ENCODE results near the gene TMEM163. TPM values are rescaled to one million over a fixed set of nuclear protein-coding genes. Genes with fewer than 3 reads are reported as not detected.
A peak's percentile ranks its signal among the peaks of the same experiment; 100 is the strongest.

Gene TMEM163
- total and polyA plus RNA-seq, 2 of the 13 experiments (the other 11 are each of a cell fraction or from before 2014, with no cell fraction given), result 0.05 TPM; not detected in 1

- Histone ChIP-seq H3K4me2 (ENCODE audit: low read depth, low read length) (no peak overlapping the region), H3K79me2 (ENCODE audit: insufficient read depth, low read length) (peaks cover 63% of the 10 kb centered on the region), H2AFZ (ENCODE audit: low read length) (no peak overlapping the region), H3K9me3 (ENCODE audit: low read length) (no peaks in the 10 kb centered on the region), H3K36me3 (replicated peaks in 1 of 2; ENCODE audit: control insufficient read depth in 1 of 2, insufficient read depth in 2 of 2, low read length in 2 of 2) (peaks cover 58 to 99% of the 10 kb centered on the region in 2 experiments), H4K20me1 (ENCODE audit: insufficient read depth, low read length) (no peaks in the 10 kb centered on the region), H3K27ac (ENCODE audit: extremely low read length, insufficient read depth, low read length) (no peak overlapping the region), H3K27me3 (ENCODE audit: control insufficient read depth in 1 of 2, insufficient read depth in 2 of 2, low read length in 2 of 2) (no peaks in the 10 kb centered on the region), H3K4me3 (replicated peaks in 1 of 3; ENCODE audit: insufficient read depth in 1 of 3, low read depth in 2 of 3, low read length in 3 of 3) (no peak overlapping the region), H3K9ac (ENCODE audit: insufficient read depth, low read depth, low read length) (no peak overlapping the region), H3K4me1 (ENCODE audit: insufficient read depth, low read length) (peaks cover 25% of the 10 kb centered on the region)
- FAIRE-seq, result no peak
- BruUV-seq (replicated peaks), result no TSS peak
- in situ Hi-C loops (cut with HindIII; ENCODE audit: extremely low pct_ligation_motif_present, low pct_unique_long_range_greater_than_20kb), result no loop called here
- intact Hi-C loops (cut with micrococcal nuclease; ENCODE audit: unreplicated experiment), result no loop called here
- ChIA-PET POLR2A (interaction anchor here (1.1 to 2.5 kb wide), 3 partner anchors 8 to 24 kb away, joined by 3 to 18 read pairs (median 4); no protein-coding TSS in a partner anchor), CTCF (ENCODE audit: low intra/inter-chr PET ratio, low total read pairs) (no interaction called here)
- ATAC-seq, result no peak
- 94% methylated on average over 3 of the region's 3 CpGs for WGBS (ENCODE audit: low lambda C conversion rate)
- no peak for TF ChIP-seq HOMEZ (CRISPR knock-in tag; IDR thresholded peaks at IDR 0.05; ENCODE audit: low read depth)
- TF ChIP-seq KLF13 (CRISPR knock-in tag; IDR thresholded peaks at IDR 0.05), result no peak
- TF ChIP-seq ZNF549 (CRISPR knock-in tag; IDR thresholded peaks at IDR 0.05), result no peak
- TF ChIP-seq ZNF710 (CRISPR knock-in tag; IDR thresholded peaks at IDR 0.05; ENCODE audit: borderline replicate concordance), result no peak
- TF ChIP-seq ZFP36L1 (CRISPR knock-in tag; IDR thresholded peaks at IDR 0.05), result no peak
- no peak for TF ChIP-seq HNF4G (IDR thresholded peaks at IDR 0.05; ENCODE audit: borderline replicate concordance, low read depth, low read length)
- TF ChIP-seq HNF4G (CRISPR knock-in tag; IDR thresholded peaks at IDR 0.05; ENCODE audit: borderline replicate concordance, low read depth), result no peak
- 0 out of 2 replicates have a peak, but pooled peaks have one; percentile 27 for TF ChIP-seq RBFOX2 (IDR thresholded peaks at IDR 0.05; ENCODE audit: low read depth, low read length)
- TF ChIP-seq HOXA5 (CRISPR knock-in tag; IDR thresholded peaks at IDR 0.05), result no peak
- peak; percentile 97 for TF ChIP-seq GZF1 (CRISPR knock-in tag; IDR thresholded peaks at IDR 0.05)
- DNase-seq (ENCODE audit: low spot score), result no peak
Observed at GRCh38 chr2:134426721-134427120, 292.1 kb downstream of the TMEM163 start.

All from HepG2 (cell line).